H54 (cell line): ENCODE results near the gene THTPA.
"Not testable (repeated sequence)": the region's sequence is repeated elsewhere in the genome, so short reads cannot be mapped to it uniquely, and the experiment has no call there.

Source experiments
- DNase-seq: peaks from one replicate; pipeline ENCODE4 v3.0.0; 2011; ENCODE audit warnings: low spot score, mixed read lengths; ENCODE audit not compliant: insufficient read length
- FAIRE-seq: peaks from 3 replicates; lab custom pipeline; 2011; peaks lifted over from hg19 to GRCh38; lab: Jason Lieb, UNC
- POLR2A ChIP-seq: IDR thresholded peaks from 2 replicates; pipeline ENCODE4 v1.6.1; 2011; ENCODE audit warnings: low read depth, mild to moderate bottlenecking, low read length

THTPA gene

GRCh38 chr14:23523229-23524016, 32.6 kb upstream of the THTPA start:
- DNase-seq (no peak), FAIRE-seq (no peak)
- TF ChIP-seq POLR2A: no peak

GRCh38 chr14:23524954-23525353, 31.1 kb upstream of the THTPA start:
- FAIRE-seq (no peak), DNase-seq (no peak)
- no peak for TF ChIP-seq POLR2A

- no peak for FAIRE-seq
- TF ChIP-seq POLR2A: no peak
- DNase-seq: no peak
Observed at GRCh38 chr14:23525611-23526010, 30.5 kb upstream of the THTPA start.

- FAIRE-seq (no peak), DNase-seq (no peak)
- TF ChIP-seq POLR2A: no peak
Observed at GRCh38 chr14:23528555-23528954, 27.5 kb upstream of the THTPA start.

- no peak for DNase-seq
- no peak for TF ChIP-seq POLR2A
- no peak for FAIRE-seq
Observed at GRCh38 chr14:23529016-23529415, 27.1 kb upstream of the THTPA start.

- DNase-seq (no peak), FAIRE-seq (no peak)
- no peak for TF ChIP-seq POLR2A
Observed at GRCh38 chr14:23530375-23531055, 25.6 kb upstream of the THTPA start.

- DNase-seq: no peak
- TF ChIP-seq POLR2A: no peak
- FAIRE-seq: no peak
Observed at GRCh38 chr14:23531391-23531790, 24.7 kb upstream of the THTPA start.

- FAIRE-seq (no peak), DNase-seq (no peak)
- no peak for TF ChIP-seq POLR2A
Observed at GRCh38 chr14:23532658-23533057, 23.4 kb upstream of the THTPA start.

- FAIRE-seq: no peak
- TF ChIP-seq POLR2A: no peak
- no peak for DNase-seq
Observed at GRCh38 chr14:23533652-23534435, 22.2 kb upstream of the THTPA start.

GRCh38 chr14:23535943-23536342, 20.1 kb upstream of the THTPA start:
- DNase-seq (no peak), FAIRE-seq (no peak)
- no peak for TF ChIP-seq POLR2A

GRCh38 chr14:23536494-23536893, 19.6 kb upstream of the THTPA start:
- DNase-seq: no peak
- FAIRE-seq: no peak

GRCh38 chr14:23536906-23537305, 19.2 kb upstream of the THTPA start:
- FAIRE-seq: not testable (repeated sequence)

More at GRCh38 chr14:23536494-23536893, 19.6 kb upstream of the THTPA start:
- no peak for TF ChIP-seq POLR2A

GRCh38 chr14:23537351-23538049, 18.6 kb upstream of the THTPA start:
- TF ChIP-seq POLR2A: no peak
- peak; percentile 74 for FAIRE-seq
- peak; percentile 58 for DNase-seq

More at GRCh38 chr14:23536906-23537305, 19.2 kb upstream of the THTPA start:
- not testable (repeated sequence) for DNase-seq

- DNase-seq (no peak), FAIRE-seq (no peak)
- TF ChIP-seq POLR2A: no peak
Observed at GRCh38 chr14:23538050-23538718, 17.9 kb upstream of the THTPA start.
